GM12891 (cell line): ENCODE data around the gene EBF4.
A peak's percentile ranks its signal among the peaks of the same experiment; 100 is the strongest.

ENCODE experiments used
- DNase-seq: peaks from one replicate; pipeline ENCODE4 v3.0.0; 2011; ENCODE audit warnings: low spot score; ENCODE audit not compliant: insufficient read length
- FAIRE-seq: peaks from 2 replicates; lab custom pipeline; 2011; peaks lifted over from hg19 to GRCh38; lab: Jason Lieb, UNC
- PAX5 ChIP-seq: IDR thresholded peaks from 2 replicates; pipeline ENCODE4 v1.6.1; 2011; ENCODE audit warnings: low read length, moderate library complexity, mild to moderate bottlenecking; ENCODE audit not compliant: insufficient read depth, severe bottlenecking
- POLR2A ChIP-seq: IDR thresholded peaks from 2 replicates; pipeline ENCODE4 v1.6.1; 2011; ENCODE audit warnings: low read depth, low read length, control low read depth
- POLR2AphosphoS5 ChIP-seq: IDR thresholded peaks from 2 replicates; pipeline ENCODE4 v1.6.1; 2011; ENCODE audit warnings: low read depth, low read length, control low read depth
- POU2F2 ChIP-seq: IDR thresholded peaks from 2 replicates; pipeline ENCODE4 v1.6.1; 2011; ENCODE audit warnings: low read depth, mild to moderate bottlenecking, control low read depth, low read length, moderate library complexity
- SPI1 ChIP-seq: IDR thresholded peaks from 2 replicates; pipeline ENCODE4 v1.6.1; 2011; ENCODE audit warnings: low read depth, low read length, control low read depth
- TAF1 ChIP-seq: IDR thresholded peaks from 2 replicates; pipeline ENCODE4 v1.6.1; 2011; ENCODE audit warnings: low read depth, low read length, control low read depth

Gene EBF4

DNA sequence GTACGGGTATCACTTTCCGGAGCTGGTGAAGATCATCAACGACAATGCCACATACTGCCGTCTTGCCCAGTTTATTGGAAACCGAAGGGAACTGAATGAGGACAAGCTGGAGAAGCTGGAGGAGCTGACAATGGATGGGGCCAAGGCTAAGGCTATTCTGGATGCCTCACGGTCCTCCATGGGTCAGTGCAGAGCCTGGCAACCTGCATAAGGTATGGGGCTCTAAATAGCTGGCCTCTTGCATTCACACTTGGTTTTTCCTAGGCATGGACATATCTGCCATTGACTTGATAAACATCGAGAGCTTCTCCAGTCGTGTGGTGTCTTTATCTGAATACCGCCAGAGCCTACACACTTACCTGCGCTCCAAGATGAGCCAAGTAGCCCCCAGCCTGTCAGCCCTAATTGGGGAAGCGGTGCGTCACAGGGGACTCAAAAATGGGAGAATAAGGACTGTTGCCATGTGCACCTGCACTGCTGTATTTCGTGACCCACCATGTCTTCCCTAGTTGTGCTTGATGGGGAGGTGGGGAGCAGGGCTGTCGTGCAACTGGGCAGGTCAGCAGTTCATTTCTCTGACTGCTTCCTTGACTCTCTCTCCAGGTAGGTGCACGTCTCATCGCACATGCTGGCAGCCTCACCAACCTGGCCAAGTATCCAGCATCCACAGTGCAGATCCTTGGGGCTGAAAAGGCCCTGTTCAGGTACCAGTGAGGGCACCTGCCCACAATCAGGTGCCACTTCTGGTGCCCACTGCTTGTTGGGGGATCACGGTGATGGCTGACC, 37.1 kb upstream of the EBF4 start:
- FAIRE-seq (no peak), DNase-seq (no peak)
- TF ChIP-seq POU2F2, result no peak
- TF ChIP-seq SPI1, result no peak
- no peak for TF ChIP-seq POLR2AphosphoS5
- peak; percentile 59 for TF ChIP-seq POLR2A
- TF ChIP-seq PAX5, result no peak

DNA sequence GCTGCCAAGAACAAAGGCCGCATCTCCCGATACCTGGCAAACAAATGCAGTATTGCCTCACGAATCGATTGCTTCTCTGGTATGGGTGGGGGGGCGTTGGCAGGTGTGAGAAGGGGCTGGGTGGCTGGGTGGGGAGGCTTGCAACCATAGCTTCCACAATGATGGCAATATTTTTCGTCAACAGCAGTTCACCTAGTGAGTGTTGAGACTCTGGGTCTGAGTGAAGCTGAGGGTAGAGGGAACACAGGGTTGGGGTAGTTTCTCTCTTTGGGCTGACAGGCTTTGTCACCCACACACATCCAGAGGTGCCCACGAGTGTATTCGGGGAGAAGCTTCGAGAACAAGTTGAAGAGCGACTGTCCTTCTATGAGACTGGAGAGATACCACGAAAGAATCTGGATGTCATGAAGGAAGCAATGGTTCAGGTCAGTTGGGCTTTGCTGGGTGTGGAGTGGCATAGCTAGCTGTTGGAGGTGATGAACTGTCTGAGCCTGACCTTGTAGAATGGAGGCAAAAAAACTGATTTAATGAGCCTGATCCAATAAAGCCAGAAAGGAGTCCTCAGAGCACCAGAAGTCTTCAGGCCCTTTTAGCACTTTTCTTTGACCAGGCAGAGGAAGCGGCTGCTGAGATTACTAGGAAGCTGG, 36.0 kb upstream of the EBF4 start:
- DNase-seq, result no peak
- TF ChIP-seq SPI1 (no peak), PAX5 (no peak), POLR2AphosphoS5 (no peak), POU2F2 (peak; percentile 28; the same call in 1 of the 2 replicates), TAF1 (no peak), POLR2A (no peak)
- FAIRE-seq, result no peak

DNA sequence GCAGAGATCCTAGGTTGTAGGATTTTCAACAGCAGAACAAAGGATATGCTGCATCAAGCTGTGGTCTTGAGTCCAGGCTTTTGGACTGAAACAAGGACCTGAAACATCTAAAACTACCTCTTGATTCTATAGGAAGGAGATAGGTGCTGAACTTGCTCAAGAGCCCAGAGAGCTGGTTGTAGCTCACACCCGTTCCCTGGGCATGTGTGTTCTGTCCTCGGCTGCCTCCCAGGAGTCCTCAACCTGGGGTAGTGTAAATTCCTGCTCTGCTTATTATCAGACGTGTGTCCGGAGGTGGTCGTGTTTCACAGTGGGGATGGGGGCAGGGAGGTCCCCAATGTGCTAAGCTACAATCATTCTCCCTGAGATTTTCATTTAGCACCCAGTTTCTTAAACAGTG, 35.3 kb upstream of the EBF4 start:
- DNase-seq, result no peak
- peak; percentile 59; the same call in 1 of the 2 replicates for TF ChIP-seq POLR2AphosphoS5
- no peak; the same call in none of the 2 replicates for TF ChIP-seq POLR2A
- TF ChIP-seq PAX5, result no peak
- no peak for TF ChIP-seq TAF1
- no peak for FAIRE-seq

DNA sequence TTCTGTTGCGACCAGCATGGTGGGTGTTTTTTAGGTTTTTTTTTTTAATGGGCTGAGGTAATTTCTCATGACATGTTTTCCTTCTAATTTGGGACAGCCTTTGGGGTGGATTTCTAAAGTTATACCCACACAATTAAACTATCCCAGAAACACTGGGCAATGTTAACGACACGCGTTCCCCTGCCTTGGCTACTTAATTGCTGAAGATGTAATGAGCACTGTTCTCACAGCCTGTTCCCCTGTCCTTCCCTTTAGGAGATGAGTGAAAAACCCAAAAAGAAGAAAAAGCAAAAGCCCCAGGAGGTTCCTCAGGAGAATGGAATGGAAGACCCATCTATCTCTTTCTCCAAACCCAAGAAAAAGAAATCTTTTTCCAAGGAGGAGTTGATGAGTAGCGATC, 34.9 kb upstream of the EBF4 start:
- TF ChIP-seq POLR2A, result no peak
- TF ChIP-seq POU2F2, result no peak
- no peak for TF ChIP-seq TAF1
- no peak for TF ChIP-seq SPI1
- no peak for TF ChIP-seq PAX5
- TF ChIP-seq POLR2AphosphoS5, result no peak
- DNase-seq (no peak), FAIRE-seq (no peak)

DNA sequence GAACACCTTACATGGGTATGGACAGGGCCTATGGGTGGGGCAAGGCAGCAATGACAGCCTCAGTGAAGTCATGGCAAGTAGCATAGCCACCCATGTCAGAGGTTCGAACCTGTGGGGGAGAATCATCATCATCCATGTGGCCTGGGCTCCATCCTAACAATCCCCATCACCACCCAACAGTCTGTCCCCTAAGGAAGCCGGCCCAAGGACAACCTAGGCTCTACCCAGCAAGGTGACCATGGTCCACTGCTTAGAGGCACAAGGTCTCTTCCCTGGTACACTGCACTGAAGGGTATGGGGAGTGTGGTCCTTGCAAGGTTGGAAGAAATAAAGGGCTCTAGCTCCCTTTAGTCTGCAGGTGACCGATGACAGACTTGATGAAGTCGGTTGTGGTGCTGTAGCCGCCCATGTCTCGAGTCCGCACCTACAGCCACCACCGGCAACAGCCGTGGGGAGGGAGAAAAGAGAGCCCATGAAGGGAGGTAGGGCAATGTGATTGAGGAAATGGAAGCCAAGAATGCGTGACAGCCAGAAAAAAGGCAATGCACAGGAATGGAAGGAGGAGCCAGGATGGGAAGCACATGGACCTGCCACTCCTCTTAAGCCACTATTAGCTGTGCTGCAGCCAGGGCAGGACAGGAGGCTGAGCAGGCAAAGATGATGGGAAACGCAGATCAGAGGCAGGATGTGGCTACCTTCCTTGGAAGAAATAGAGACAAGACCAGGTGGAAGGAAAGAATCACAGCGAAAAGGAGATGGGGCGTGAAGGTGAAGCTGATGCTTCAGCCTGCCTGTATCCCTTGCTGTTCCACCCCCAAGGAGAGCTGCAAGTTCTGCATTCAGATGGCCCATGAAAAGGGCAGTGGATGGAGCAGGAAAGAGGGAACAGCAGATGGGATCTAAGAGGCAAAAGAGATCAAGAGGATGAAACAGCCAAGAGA, 33.9 kb upstream of the EBF4 start:
- no peak for TF ChIP-seq SPI1
- TF ChIP-seq POLR2AphosphoS5, result peak; percentile 92
- TF ChIP-seq POLR2A, result peak; percentile 84
- peak; percentile 50 for FAIRE-seq
- DNase-seq, result no peak

DNA sequence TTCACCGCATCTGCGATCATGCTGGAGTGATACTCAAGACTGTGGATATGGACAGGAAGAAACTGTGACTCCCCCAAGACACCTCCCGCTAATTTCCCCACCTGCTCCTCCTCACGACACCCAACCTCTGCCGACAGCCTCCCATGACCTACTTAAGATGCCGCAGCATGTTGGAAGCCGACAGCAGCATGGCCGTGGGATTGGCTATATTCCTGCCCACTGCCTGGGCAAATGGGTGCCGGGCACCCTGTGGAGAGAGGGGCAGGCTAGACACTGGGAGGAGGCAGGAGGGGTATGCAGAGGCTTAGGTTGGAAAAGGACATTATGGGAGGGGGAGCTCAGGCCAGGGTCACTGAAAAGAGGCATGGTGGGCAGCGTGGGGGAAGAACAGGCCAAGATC, 33.0 kb upstream of the EBF4 start:
- FAIRE-seq, result no peak
- TF ChIP-seq POLR2AphosphoS5, result no peak
- no peak for TF ChIP-seq POU2F2
- no peak for DNase-seq

DNA sequence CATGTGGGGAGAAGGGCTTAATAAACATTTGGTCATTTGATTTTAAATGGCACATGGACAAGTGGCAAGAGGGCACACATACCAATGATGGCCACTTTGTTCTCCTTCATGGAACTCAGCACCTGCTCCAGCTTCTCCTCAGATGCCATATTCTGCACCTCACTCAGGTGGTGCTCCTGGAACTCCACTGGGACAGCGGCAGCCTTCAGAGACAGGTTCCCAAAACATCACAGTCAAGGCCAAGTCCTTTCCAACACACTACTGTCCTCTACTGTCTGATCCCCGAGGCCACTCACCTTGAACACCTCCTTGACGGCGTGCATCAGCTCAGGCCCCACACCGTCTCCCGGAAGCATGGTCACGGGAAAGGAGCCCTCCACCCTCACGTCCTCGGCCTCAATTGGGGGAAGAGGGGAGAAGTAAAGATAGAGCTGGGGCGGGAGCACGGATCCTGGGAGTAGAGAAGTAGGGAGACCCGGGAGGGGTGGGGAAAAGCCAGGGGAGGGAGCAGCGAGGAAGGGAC, 29.2 kb upstream of the EBF4 start:
- no peak for TF ChIP-seq POLR2AphosphoS5
- no peak for TF ChIP-seq PAX5
- TF ChIP-seq POLR2A, result no peak
- TF ChIP-seq SPI1, result no peak
- TF ChIP-seq TAF1, result no peak
- no peak for TF ChIP-seq POU2F2
- FAIRE-seq, result peak; percentile 65
- DNase-seq, result no peak

DNA sequence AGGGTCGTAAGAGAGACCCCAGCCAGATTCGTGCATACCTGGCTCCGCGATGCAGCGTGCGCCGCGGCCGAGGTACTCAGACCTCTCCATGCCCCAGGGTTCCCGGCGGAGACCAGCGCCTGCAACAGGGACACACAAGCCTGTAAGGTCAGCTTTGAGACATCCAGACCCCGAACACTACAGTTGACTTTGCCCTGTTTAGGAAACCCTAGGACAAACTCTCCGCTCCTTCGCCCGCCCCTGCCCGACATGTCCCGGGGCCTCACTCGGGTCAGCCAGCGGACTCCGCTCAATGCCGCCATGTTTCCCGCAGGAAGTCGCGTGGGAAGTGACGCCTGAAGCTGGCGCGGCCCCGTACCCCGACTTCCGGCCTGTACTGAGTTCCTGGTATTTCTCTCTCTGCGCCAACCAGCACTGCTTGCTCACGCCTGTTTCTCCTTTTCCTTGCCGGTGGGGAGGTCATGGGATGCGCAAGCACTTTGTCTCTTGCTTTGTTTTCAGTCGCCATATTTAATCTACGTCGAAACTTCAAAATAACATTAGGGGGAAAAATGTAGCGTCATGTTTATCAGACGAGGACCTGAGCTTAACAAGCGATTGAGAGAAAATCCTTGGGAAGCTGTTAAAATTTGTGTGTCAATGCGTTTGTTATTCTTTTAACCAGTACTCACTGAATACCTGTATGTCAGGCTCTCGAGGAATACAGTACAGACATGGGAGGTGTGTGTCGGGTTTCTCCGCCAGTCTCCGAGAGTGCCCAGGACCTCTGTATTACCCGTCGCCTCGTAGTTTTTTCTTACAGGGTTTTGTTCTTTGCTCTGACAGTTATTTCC, 28.5 kb upstream of the EBF4 start, which contains the start of gene IDH3B:
TSS of gene IDH3B (minus strand) at position 330 of the 833 bp plus-strand sequence. CDS start at position 302, 28 bp downstream.
- peak; percentile 96 for FAIRE-seq

More for the DNA sequence above, 28.5 kb upstream of the EBF4 start, which contains the start of gene IDH3B:
- DNase-seq, result peak; percentile 85
- TF ChIP-seq POLR2A (peak; percentile 97), SPI1 (peak; percentile 55), PAX5 (no peak), POLR2AphosphoS5 (peak; percentile 98), TAF1 (peak; percentile 97), POU2F2 (peak; percentile 86)
